ENCODE measurements around the gene MLH1.
"Not testable (repeated sequence)": the region's sequence is repeated elsewhere in the genome, so short reads cannot be mapped to it uniquely, and the experiment has no call there.

The MLH1 gene

GRCh38 chr3:37039161-37039846, 46.0 kb downstream of the MLH1 start:
- no peak for DNase-seq (ENCODE audit: low spot score)

GRCh38 chr3:37040231-37040630, 46.9 kb downstream of the MLH1 start:
- no peak for DNase-seq (ENCODE audit: low spot score)

GRCh38 chr3:37041546-37042195, 48.4 kb downstream of the MLH1 start:
- no peak for DNase-seq (ENCODE audit: low spot score)

- not testable (repeated sequence) for DNase-seq (ENCODE audit: low spot score)
Measured at GRCh38 chr3:37042712-37043111, 49.4 kb downstream of the MLH1 start.

- no peak for DNase-seq (ENCODE audit: low spot score)
Measured at GRCh38 chr3:37050282-37050681, 57.0 kb downstream of the MLH1 start.

- no peak for DNase-seq (ENCODE audit: low spot score)
Measured at GRCh38 chr3:37052860-37053259, 59.5 kb downstream of the MLH1 start.

GRCh38 chr3:37053337-37053736, 60.0 kb downstream of the MLH1 start:
- DNase-seq (ENCODE audit: low spot score): no peak

- no peak for DNase-seq (ENCODE audit: low spot score)
Measured at GRCh38 chr3:37053753-37054152, 60.4 kb downstream of the MLH1 start.

GRCh38 chr3:37054370-37054769, 61.1 kb downstream of the MLH1 start:
- peak; percentile 49 for DNase-seq (ENCODE audit: low spot score)

- DNase-seq (ENCODE audit: low spot score): not testable (repeated sequence)
Measured at GRCh38 chr3:37055077-37055476, 61.8 kb downstream of the MLH1 start.

- no peak for DNase-seq (ENCODE audit: low spot score)
Measured at GRCh38 chr3:37056826-37057225, 63.5 kb downstream of the MLH1 start.

GRCh38 chr3:37058117-37058516, 64.8 kb downstream of the MLH1 start:
- DNase-seq (ENCODE audit: low spot score): no peak

GRCh38 chr3:37064747-37065146, 71.4 kb downstream of the MLH1 start:
- no peak for DNase-seq (ENCODE audit: low spot score)

- no peak for DNase-seq (ENCODE audit: low spot score)
Measured at GRCh38 chr3:37067577-37067976, 74.3 kb downstream of the MLH1 start.

- no peak for DNase-seq (ENCODE audit: low spot score)
Measured at GRCh38 chr3:37068031-37068430, 74.7 kb downstream of the MLH1 start.

GRCh38 chr3:37071921-37072320, 78.6 kb downstream of the MLH1 start:
- DNase-seq (ENCODE audit: low spot score): no peak

- peak; percentile 29 for DNase-seq (ENCODE audit: low spot score)
Measured at GRCh38 chr3:37072892-37073291, 79.6 kb downstream of the MLH1 start.

GRCh38 chr3:37074178-37074577, 80.9 kb downstream of the MLH1 start:
- DNase-seq (ENCODE audit: low spot score): peak; percentile 51

- no peak for DNase-seq (ENCODE audit: low spot score)
Measured at GRCh38 chr3:37075955-37076354, 82.6 kb downstream of the MLH1 start.

- no peak for DNase-seq (ENCODE audit: low spot score)
Measured at GRCh38 chr3:37082317-37082716, 89.0 kb downstream of the MLH1 start.

GRCh38 chr3:37086918-37087317, 93.6 kb downstream of the MLH1 start:
- no peak for DNase-seq (ENCODE audit: low spot score)

- DNase-seq (ENCODE audit: low spot score): no peak
Measured at GRCh38 chr3:37087870-37088269, 94.6 kb downstream of the MLH1 start.

- no peak for DNase-seq (ENCODE audit: low spot score)
Measured at GRCh38 chr3:37092484-37092883, 99.2 kb downstream of the MLH1 start.

- DNase-seq (ENCODE audit: low spot score): no peak
Measured at GRCh38 chr3:37093481-37093880, 100.2 kb downstream of the MLH1 start.

Data from AG08396 (cell line).